ENCODE results near the gene CPA2. TPM values are rescaled to one million over a fixed set of nuclear protein-coding genes. Genes with fewer than 3 reads are reported as not detected.

The CPA2 gene
- total RNA-seq, 2 donors from 2014 or later = not detected

GRCh38 chr7:130279906-130280305 is 13.2 kb downstream of the CPA2 start:
- H3K4me1 ChIP-seq (replicated peaks) = no peaks in the 10 kb centered on the region
- WGBS = 100% methylated on average over 1 of the region's 1 CpG
- H3K27me3 ChIP-seq (replicated peaks; ENCODE audit: insufficient read depth) = no peaks in the 10 kb centered on the region
- no peak overlapping the region for H3K4me3 ChIP-seq
- intact Hi-C loops (cut with DNase I) = loop anchor here (5.0 kb wide), 1 partner anchor 442 kb away; no protein-coding TSS in a partner anchor
- TF ChIP-seq CTCF (IDR thresholded peaks at IDR 0.05) (no peak), POLR2A (IDR thresholded peaks at IDR 0.05) (no peak), POLR2AphosphoS5 (IDR thresholded peaks at IDR 0.05) (no peak)
- no peak overlapping the region for H3K27ac ChIP-seq
- H3K9me3 ChIP-seq = no peaks in the 10 kb centered on the region
- DNase-seq (ENCODE audit: low spot score) = no peak
- H3K36me3 ChIP-seq = no peaks in the 10 kb centered on the region

GRCh38 chr7:130281260-130281659 is 14.6 kb downstream of the CPA2 start:
- 60% methylated on average over 1 of the region's 1 CpG for WGBS
- Histone ChIP-seq H3K27me3 (replicated peaks; ENCODE audit: insufficient read depth) (no peaks in the 10 kb centered on the region), H3K27ac (no peak overlapping the region), H3K4me1 (replicated peaks) (no peaks in the 10 kb centered on the region), H3K4me3 (no peak overlapping the region), H3K36me3 (no peaks in the 10 kb centered on the region), H3K9me3 (no peaks in the 10 kb centered on the region)
- intact Hi-C loops (cut with DNase I) = no loop called here
- no peak for TF ChIP-seq POLR2AphosphoS5 (IDR thresholded peaks at IDR 0.05)
- no peak for TF ChIP-seq CTCF (IDR thresholded peaks at IDR 0.05)
- TF ChIP-seq POLR2A (IDR thresholded peaks at IDR 0.05) = no peak
- no peak for DNase-seq (ENCODE audit: low spot score)

GRCh38 chr7:130286881-130287280 is 20.2 kb downstream of the CPA2 start:
- Histone ChIP-seq H3K27ac (no peak overlapping the region), H3K9me3 (no peaks in the 10 kb centered on the region), H3K27me3 (replicated peaks; ENCODE audit: insufficient read depth) (no peaks in the 10 kb centered on the region), H3K4me3 (no peak overlapping the region), H3K36me3 (no peaks in the 10 kb centered on the region), H3K4me1 (replicated peaks) (no peaks in the 10 kb centered on the region)
- no peak for DNase-seq (ENCODE audit: low spot score)
- TF ChIP-seq POLR2A (IDR thresholded peaks at IDR 0.05) = no peak
- no peak for TF ChIP-seq CTCF (IDR thresholded peaks at IDR 0.05)
- no peak for TF ChIP-seq POLR2AphosphoS5 (IDR thresholded peaks at IDR 0.05)
- 67% methylated on average over 1 of the region's 1 CpG for WGBS
- intact Hi-C loops (cut with DNase I) = no loop called here

- Histone ChIP-seq H3K9me3 (no peaks in the 10 kb centered on the region), H3K27ac (no peak overlapping the region), H3K27me3 (replicated peaks; ENCODE audit: insufficient read depth) (no peaks in the 10 kb centered on the region), H3K4me1 (replicated peaks) (no peaks in the 10 kb centered on the region), H3K4me3 (no peak overlapping the region), H3K36me3 (no peaks in the 10 kb centered on the region)
- DNase-seq (ENCODE audit: low spot score) = no peak
- intact Hi-C loops (cut with DNase I) = no loop called here
- TF ChIP-seq POLR2AphosphoS5 (IDR thresholded peaks at IDR 0.05) (no peak), POLR2A (IDR thresholded peaks at IDR 0.05) (no peak), CTCF (IDR thresholded peaks at IDR 0.05) (no peak)
- 96% methylated on average over 4 of the region's 4 CpGs for WGBS
Observed at GRCh38 chr7:130288168-130288567, 21.5 kb downstream of the CPA2 start.

- no peaks in the 10 kb centered on the region for H3K9me3 ChIP-seq
- no peaks in the 10 kb centered on the region for H3K4me1 ChIP-seq (replicated peaks)
- H3K27me3 ChIP-seq (replicated peaks; ENCODE audit: insufficient read depth) = no peaks in the 10 kb centered on the region
- no peaks in the 10 kb centered on the region for H3K36me3 ChIP-seq
- no peak overlapping the region for H3K4me3 ChIP-seq
- WGBS = 85% methylated on average over 5 of the region's 5 CpGs
- TF ChIP-seq POLR2AphosphoS5 (IDR thresholded peaks at IDR 0.05) (no peak), CTCF (IDR thresholded peaks at IDR 0.05) (no peak), POLR2A (IDR thresholded peaks at IDR 0.05) (no peak)
- no peak overlapping the region for H3K27ac ChIP-seq
- DNase-seq (ENCODE audit: low spot score) = no peak
- intact Hi-C loops (cut with DNase I) = no loop called here
Observed at GRCh38 chr7:130288829-130289228, 22.2 kb downstream of the CPA2 start.
